ENCODE measurements around the gene ARL15.

ARL15 gene

GRCh38 chr5:53927668-53928247, 382.6 kb downstream of the ARL15 start:
- no peaks in the 10 kb centered on the region for H3K27me3 Mint-ChIP-seq
- DNase-seq: no peak

GRCh38 chr5:53926026-53926425, 384.3 kb downstream of the ARL15 start:
- DNase-seq (no peak), ATAC-seq (replicated peaks) (no peak)

More at GRCh38 chr5:53927668-53928247, 382.6 kb downstream of the ARL15 start:
- no peak overlapping the region for H3K4me3 Mint-ChIP-seq
- H3K9me3 Mint-ChIP-seq: no peaks in the 10 kb centered on the region
- H3K4me1 Mint-ChIP-seq (ENCODE audit: low read depth in 2 of 2): peaks cover 0 to 6% of the 10 kb centered on the region in 2 donors
- ATAC-seq (replicated peaks): no peak
- H3K27ac Mint-ChIP-seq: no peak overlapping the region
- H3K36me3 Mint-ChIP-seq (ENCODE audit: insufficient read depth): no peaks in the 10 kb centered on the region

GRCh38 chr5:53924392-53924791, 386.0 kb downstream of the ARL15 start:
- DNase-seq: no peak
- no peak for ATAC-seq (replicated peaks)
- Mint-ChIP-seq H3K9me3 (no peaks in the 10 kb centered on the region), H3K36me3 (ENCODE audit: insufficient read depth) (no peaks in the 10 kb centered on the region), H3K27ac (no peak overlapping the region), H3K4me3 (no peak overlapping the region), H3K27me3 (no peaks in the 10 kb centered on the region), H3K4me1 (ENCODE audit: low read depth in 2 of 2) (no peaks in the 10 kb centered on the region)

More at GRCh38 chr5:53926026-53926425, 384.3 kb downstream of the ARL15 start:
- Mint-ChIP-seq H3K9me3 (no peaks in the 10 kb centered on the region), H3K27ac (no peak overlapping the region), H3K27me3 (no peaks in the 10 kb centered on the region), H3K4me1 (ENCODE audit: low read depth in 2 of 2) (peaks cover 0 to 6% of the 10 kb centered on the region in 2 donors), H3K36me3 (ENCODE audit: insufficient read depth) (no peaks in the 10 kb centered on the region), H3K4me3 (no peak overlapping the region)

- no peaks in the 10 kb centered on the region for H3K36me3 Mint-ChIP-seq (ENCODE audit: insufficient read depth)
- H3K9me3 Mint-ChIP-seq: no peaks in the 10 kb centered on the region
- H3K4me3 Mint-ChIP-seq: no peak overlapping the region
- DNase-seq: no peak
- no peak overlapping the region for H3K27ac Mint-ChIP-seq
- H3K27me3 Mint-ChIP-seq: no peaks in the 10 kb centered on the region
- no peak for ATAC-seq (replicated peaks)
- H3K4me1 Mint-ChIP-seq (ENCODE audit: low read depth in 2 of 2): no peaks in the 10 kb centered on the region
These were observed 386.4 kb downstream of the ARL15 start for GRCh38 chr5:53923961-53924360.

GRCh38 chr5:53922508-53923498, 387.6 kb downstream of the ARL15 start:
- no peak for ATAC-seq (replicated peaks)
- H3K9me3 Mint-ChIP-seq: no peaks in the 10 kb centered on the region
- H3K4me3 Mint-ChIP-seq: no peak overlapping the region
- DNase-seq: no peak
- no peak overlapping the region for H3K27ac Mint-ChIP-seq
- no peaks in the 10 kb centered on the region for H3K4me1 Mint-ChIP-seq (ENCODE audit: low read depth in 2 of 2)
- H3K27me3 Mint-ChIP-seq: no peaks in the 10 kb centered on the region
- no peaks in the 10 kb centered on the region for H3K36me3 Mint-ChIP-seq (ENCODE audit: insufficient read depth)

- no peaks in the 10 kb centered on the region for H3K27me3 Mint-ChIP-seq
These were observed 392.5 kb downstream of the ARL15 start for GRCh38 chr5:53917826-53918225.

GRCh38 chr5:53917095-53917494, 393.3 kb downstream of the ARL15 start:
- no peaks in the 10 kb centered on the region for H3K9me3 Mint-ChIP-seq
- no peak overlapping the region for H3K27ac Mint-ChIP-seq
- H3K4me3 Mint-ChIP-seq: no peak overlapping the region
- no peaks in the 10 kb centered on the region for H3K36me3 Mint-ChIP-seq (ENCODE audit: insufficient read depth)
- ATAC-seq (replicated peaks) (no peak), DNase-seq (no peak)
- H3K27me3 Mint-ChIP-seq: no peaks in the 10 kb centered on the region
- no peaks in the 10 kb centered on the region for H3K4me1 Mint-ChIP-seq (ENCODE audit: low read depth in 2 of 2)

More at GRCh38 chr5:53917826-53918225, 392.5 kb downstream of the ARL15 start:
- ATAC-seq (replicated peaks): no peak
- DNase-seq: no peak
- Mint-ChIP-seq H3K36me3 (ENCODE audit: insufficient read depth) (no peaks in the 10 kb centered on the region), H3K9me3 (no peaks in the 10 kb centered on the region), H3K27ac (no peak overlapping the region), H3K4me3 (no peak overlapping the region), H3K4me1 (ENCODE audit: low read depth in 2 of 2) (no peaks in the 10 kb centered on the region)

GRCh38 chr5:53915120-53915519, 395.3 kb downstream of the ARL15 start:
- Mint-ChIP-seq H3K27me3 (no peaks in the 10 kb centered on the region), H3K27ac (no peak overlapping the region), H3K4me3 (no peak overlapping the region), H3K9me3 (no peaks in the 10 kb centered on the region), H3K4me1 (ENCODE audit: low read depth in 2 of 2) (no peaks in the 10 kb centered on the region), H3K36me3 (ENCODE audit: insufficient read depth) (no peaks in the 10 kb centered on the region)
- ATAC-seq (replicated peaks): no peak
- DNase-seq: no peak

- DNase-seq (no peak), ATAC-seq (replicated peaks) (no peak)
- no peaks in the 10 kb centered on the region for H3K4me1 Mint-ChIP-seq (ENCODE audit: low read depth in 2 of 2)
- H3K36me3 Mint-ChIP-seq (ENCODE audit: insufficient read depth): no peaks in the 10 kb centered on the region
- no peak overlapping the region for H3K4me3 Mint-ChIP-seq
- H3K27ac Mint-ChIP-seq: no peak overlapping the region
- no peaks in the 10 kb centered on the region for H3K9me3 Mint-ChIP-seq
- no peaks in the 10 kb centered on the region for H3K27me3 Mint-ChIP-seq
These were observed 396.4 kb downstream of the ARL15 start for GRCh38 chr5:53913941-53914340.

- no peaks in the 10 kb centered on the region for H3K36me3 Mint-ChIP-seq (ENCODE audit: insufficient read depth)
- no peaks in the 10 kb centered on the region for H3K4me1 Mint-ChIP-seq (ENCODE audit: low read depth in 2 of 2)
- H3K4me3 Mint-ChIP-seq: no peak overlapping the region
- H3K9me3 Mint-ChIP-seq: no peaks in the 10 kb centered on the region
- no peak overlapping the region for H3K27ac Mint-ChIP-seq
- no peaks in the 10 kb centered on the region for H3K27me3 Mint-ChIP-seq
- DNase-seq (no peak), ATAC-seq (replicated peaks) (no peak)
These were observed 401.6 kb downstream of the ARL15 start for GRCh38 chr5:53908757-53909156.

- no peak for ATAC-seq (replicated peaks)
- Mint-ChIP-seq H3K9me3 (no peaks in the 10 kb centered on the region), H3K36me3 (ENCODE audit: insufficient read depth) (no peaks in the 10 kb centered on the region), H3K4me1 (ENCODE audit: low read depth in 2 of 2) (no peaks in the 10 kb centered on the region), H3K27ac (no peak overlapping the region), H3K27me3 (no peaks in the 10 kb centered on the region), H3K4me3 (no peak overlapping the region)
- DNase-seq: no peak
These were observed 402.5 kb downstream of the ARL15 start for GRCh38 chr5:53907827-53908226.

- ATAC-seq (replicated peaks) (no peak), DNase-seq (no peak)
- Mint-ChIP-seq H3K36me3 (ENCODE audit: insufficient read depth) (no peaks in the 10 kb centered on the region), H3K4me3 (no peak overlapping the region), H3K27me3 (no peaks in the 10 kb centered on the region), H3K9me3 (no peaks in the 10 kb centered on the region), H3K27ac (no peak overlapping the region), H3K4me1 (ENCODE audit: low read depth in 2 of 2) (peaks cover 0 to 2% of the 10 kb centered on the region in 2 donors)
These were observed 403.6 kb downstream of the ARL15 start for GRCh38 chr5:53906736-53907135.

GRCh38 chr5:53902296-53902907, 408.0 kb downstream of the ARL15 start:
- no peaks in the 10 kb centered on the region for H3K27me3 Mint-ChIP-seq
- DNase-seq: no peak
- peaks cover 0 to 2% of the 10 kb centered on the region in 2 donors for H3K4me1 Mint-ChIP-seq (ENCODE audit: low read depth in 2 of 2)
- no peak overlapping the region for H3K4me3 Mint-ChIP-seq
- no peaks in the 10 kb centered on the region for H3K36me3 Mint-ChIP-seq (ENCODE audit: insufficient read depth)
- H3K27ac Mint-ChIP-seq: no peak overlapping the region
- ATAC-seq (replicated peaks): no peak
- no peaks in the 10 kb centered on the region for H3K9me3 Mint-ChIP-seq

Data from effector memory CD8-positive, alpha-beta T cell (primary cell).